ENCODE data around the gene JAZF1. TPM values are rescaled to one million over a fixed set of nuclear protein-coding genes. Genes with fewer than 3 reads are reported as not detected.
A peak's percentile ranks its signal among the peaks of the same experiment; 100 is the strongest.

Gene JAZF1
- total and polyA plus RNA-seq, 2 of the 4 experiments (the other 2 are of a cell fraction) = 8.4 to 10.5 TPM

DNA sequence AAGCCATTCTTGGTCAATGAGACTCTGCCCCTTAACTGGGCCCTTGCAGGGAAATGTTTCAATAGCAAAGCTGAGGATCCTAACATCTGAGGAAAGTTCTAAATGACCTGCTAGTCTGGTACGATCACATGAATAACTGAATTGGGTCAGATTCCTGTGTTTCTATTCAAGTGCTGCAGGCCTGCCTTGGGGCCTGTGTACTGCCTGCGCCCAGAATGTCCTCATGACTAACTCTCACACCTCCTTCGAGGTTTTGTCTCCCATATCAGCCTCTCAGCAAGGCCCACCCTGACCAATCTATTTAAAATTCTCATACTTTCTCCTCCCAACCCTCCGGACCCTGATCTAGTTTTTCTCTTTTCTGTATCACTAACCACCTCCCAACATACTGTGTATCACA is 4.4 kb downstream of the JAZF1 start:
- ATAC-seq (ENCODE audit: low read depth) = no peak
- intact Hi-C loops (cut with micrococcal nuclease) = no loop called here

More for the DNA sequence above, 4.4 kb downstream of the JAZF1 start:
- ChIA-PET POLR2A (ENCODE audit: unreplicated experiment) (no interaction called here), CTCF (no interaction called here)
- dilution Hi-C loops (cut with HindIII; ENCODE audit: low sequenced_read_pairs, unreplicated experiment) = no loop called here
- Histone ChIP-seq H3K23ac (ENCODE audit: low read depth, low read length) (no peak overlapping the region), H3K9me3 (ENCODE audit: control insufficient read depth, insufficient read depth, low read length) (no peaks in the 10 kb centered on the region), H2BK20ac (ENCODE audit: low read depth, low read length) (no peak overlapping the region), H2BK5ac (ENCODE audit: low read depth, low read length, poor library complexity, severe bottlenecking) (no peak overlapping the region), H4K91ac (ENCODE audit: insufficient read depth, low read depth, low read length) (no peak overlapping the region), H3K4ac (ENCODE audit: low read depth, low read length) (no peak overlapping the region), H3K4me1 (ENCODE audit: control insufficient read depth, insufficient read depth, low read length) (peaks cover 15% of the 10 kb centered on the region), H4K5ac (ENCODE audit: low read depth, low read length) (no peak overlapping the region; the same call in 1 of the 2 replicates), H2BK15ac (ENCODE audit: low read depth, low read length) (no peak overlapping the region), H3K9me1 (ENCODE audit: insufficient read depth, low read length) (peaks cover 13% of the 10 kb centered on the region), H3K27me3 (ENCODE audit: control insufficient read depth, insufficient read depth, low read length) (no peaks in the 10 kb centered on the region), H4K8ac (ENCODE audit: low read depth in 2 of 2, low read length in 2 of 2) (no peak overlapping the region), H3K56ac (ENCODE audit: extremely low read depth, insufficient read depth, low read length) (no peak overlapping the region), H2AK9ac (replicated peaks; ENCODE audit: low read depth, low read length, poor library complexity) (no peak overlapping the region), H3K27ac (ENCODE audit: insufficient read depth, low read length) (no peak overlapping the region), H3K18ac (ENCODE audit: low read depth, low read length) (no peak overlapping the region), H2AFZ (replicated peaks; ENCODE audit: low read length, poor library complexity) (no peak overlapping the region), H3K14ac (replicated peaks; ENCODE audit: low read depth, low read length) (no peak overlapping the region), H4K20me1 (ENCODE audit: insufficient read depth, low read length) (peaks cover 7% of the 10 kb centered on the region; the same call in 1 of the 2 replicates), H2AK5ac (ENCODE audit: low read depth, low read length) (no peak overlapping the region), H2BK120ac (ENCODE audit: low read depth, low read length) (no peak overlapping the region), H3K79me1 (ENCODE audit: low read depth in 1 of 2, low read length in 2 of 2) (peaks cover 29 to 57% of the 10 kb centered on the region in 2 experiments), H3K4me2 (ENCODE audit: low read depth, low read length) (0 out of 2 replicates have a peak overlapping the region, but pooled peaks have one; percentile 3), H3K4me3 (ENCODE audit: insufficient read depth, low read depth, low read length) (no peak overlapping the region), H3K9ac (ENCODE audit: low read depth, low read length) (no peak overlapping the region), H3K36me3 (ENCODE audit: control insufficient read depth, insufficient read depth, low read length) (no peaks in the 10 kb centered on the region; the same call in 1 of the 2 replicates)
- WGBS, 2 experiments (ENCODE audit: extremely low coverage in 2 of 2, insufficient read length in 1 of 2) = 73% methylated on average over 2 of the region's 4 CpGs; no CpG with 5 or more reads in 1 of the 2 experiments
- no peak for TF ChIP-seq CTCF (conservative IDR thresholded peaks at IDR 0.05; ENCODE audit: low read depth, low read length)
- no peak for TF ChIP-seq CHD1 (IDR thresholded peaks at IDR 0.05; ENCODE audit: low read depth, low read length)
- TF ChIP-seq NFE2L2 (IDR thresholded peaks at IDR 0.05; ENCODE audit: low read depth, low read length) = no peak
- no peak for TF ChIP-seq FOS (IDR thresholded peaks at IDR 0.05; ENCODE audit: low read depth, low read length)
- no peak for TF ChIP-seq SMC3 (IDR thresholded peaks at IDR 0.05; ENCODE audit: low read depth, low read length)
- no peak for TF ChIP-seq BHLHE40 (IDR thresholded peaks at IDR 0.05; ENCODE audit: low read depth, low read length)
- TF ChIP-seq ELK1 (IDR thresholded peaks at IDR 0.05; ENCODE audit: borderline replicate concordance, low read depth, low read length) = no peak
- no peak for TF ChIP-seq MXI1 (IDR thresholded peaks at IDR 0.05; ENCODE audit: borderline replicate concordance, low read depth, low read length)
- TF ChIP-seq MAZ (IDR thresholded peaks at IDR 0.05; ENCODE audit: borderline replicate concordance, low read depth, low read length) = no peak
- TF ChIP-seq USF2 (IDR thresholded peaks at IDR 0.05; ENCODE audit: low read depth, low read length) = no peak
- no peak for TF ChIP-seq RCOR1 (IDR thresholded peaks at IDR 0.05; ENCODE audit: insufficient replicate concordance, low read length)
- TF ChIP-seq RAD21 (IDR thresholded peaks at IDR 0.05; ENCODE audit: low read length) = no peak
- TF ChIP-seq POLR2A (IDR thresholded peaks at IDR 0.05; ENCODE audit: low read depth, low read length) = no peak
- TF ChIP-seq RFX5 (IDR thresholded peaks at IDR 0.05; ENCODE audit: low read depth, low read length) = no peak
- no peak for TF ChIP-seq CEBPB (IDR thresholded peaks at IDR 0.05; ENCODE audit: low read depth, low read length)
- in situ Hi-C loops (cut with MboI; ENCODE audit: low sequenced_read_pairs) = no loop called here
- no TSS peak for BruUV-seq (replicated peaks)
- peak; percentile 31 for DNase-seq

Data from IMR-90 (cell line).